ENCODE results near the gene NRF1.

GRCh38 chr7:129680400-129680799, 68.9 kb downstream of the NRF1 start:
- TF ChIP-seq, protein P1, sequence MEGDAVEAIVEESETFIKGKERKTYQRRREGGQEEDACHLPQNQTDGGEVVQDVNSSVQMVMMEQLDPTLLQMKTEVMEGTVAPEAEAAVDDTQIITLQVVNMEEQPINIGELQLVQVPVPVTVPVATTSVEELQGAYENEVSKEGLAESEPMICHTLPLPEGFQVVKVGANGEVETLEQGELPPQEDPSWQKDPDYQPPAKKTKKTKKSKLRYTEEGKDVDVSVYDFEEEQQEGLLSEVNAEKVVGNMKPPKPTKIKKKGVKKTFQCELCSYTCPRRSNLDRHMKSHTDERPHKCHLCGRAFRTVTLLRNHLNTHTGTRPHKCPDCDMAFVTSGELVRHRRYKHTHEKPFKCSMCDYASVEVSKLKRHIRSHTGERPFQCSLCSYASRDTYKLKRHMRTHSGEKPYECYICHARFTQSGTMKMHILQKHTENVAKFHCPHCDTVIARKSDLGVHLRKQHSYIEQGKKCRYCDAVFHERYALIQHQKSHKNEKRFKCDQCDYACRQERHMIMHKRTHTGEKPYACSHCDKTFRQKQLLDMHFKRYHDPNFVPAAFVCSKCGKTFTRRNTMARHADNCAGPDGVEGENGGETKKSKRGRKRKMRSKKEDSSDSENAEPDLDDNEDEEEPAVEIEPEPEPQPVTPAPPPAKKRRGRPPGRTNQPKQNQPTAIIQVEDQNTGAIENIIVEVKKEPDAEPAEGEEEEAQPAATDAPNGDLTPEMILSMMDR (IDR thresholded peaks at IDR 0.05), result no peak
- TF ChIP-seq POLR2A (IDR thresholded peaks at IDR 0.05), result no peak

Data from thyroid gland (tissue), 4 donors.